ENCODE measurements around the gene NBPF3.

DNA sequence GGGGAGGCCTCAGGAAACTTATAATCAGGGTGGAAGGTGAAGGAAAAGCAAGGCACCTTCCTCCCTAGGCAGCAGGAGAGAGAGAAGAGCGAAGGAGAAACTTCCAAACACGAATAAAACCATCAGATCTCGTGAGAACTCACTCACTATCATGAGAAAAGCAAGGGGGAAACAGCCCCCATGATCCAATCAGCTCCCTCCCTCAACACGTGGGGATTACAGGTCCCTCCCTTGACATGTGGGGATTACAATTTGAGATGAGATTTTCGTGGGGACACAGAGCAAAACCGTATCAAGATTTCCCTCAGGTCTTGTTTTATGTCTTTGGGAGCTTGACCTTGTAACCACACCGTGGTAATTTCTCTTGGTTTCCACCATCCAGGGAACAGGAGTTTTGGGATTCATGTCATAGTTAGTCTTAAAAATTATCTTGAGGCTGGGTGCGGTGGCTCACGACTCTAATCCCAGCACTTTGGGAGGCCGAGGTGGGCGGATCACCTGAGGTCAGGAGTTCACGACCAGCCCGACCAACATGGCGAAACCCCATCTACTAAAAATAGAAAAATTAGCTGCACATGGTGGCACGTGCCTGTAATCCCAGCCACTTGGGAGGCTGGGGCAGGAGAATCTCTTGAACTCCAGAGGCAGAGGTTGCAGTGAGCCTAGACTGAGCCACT, 47.2 kb upstream of the NBPF3 start:
- no peak for TF ChIP-seq POLR2AphosphoS5 (IDR thresholded peaks at IDR 0.05; ENCODE audit: low read depth, low read length)
- no peak for TF ChIP-seq SIN3A (IDR thresholded peaks at IDR 0.05; ENCODE audit: borderline replicate concordance, insufficient read depth, low read length)
- TF ChIP-seq, protein P1, sequence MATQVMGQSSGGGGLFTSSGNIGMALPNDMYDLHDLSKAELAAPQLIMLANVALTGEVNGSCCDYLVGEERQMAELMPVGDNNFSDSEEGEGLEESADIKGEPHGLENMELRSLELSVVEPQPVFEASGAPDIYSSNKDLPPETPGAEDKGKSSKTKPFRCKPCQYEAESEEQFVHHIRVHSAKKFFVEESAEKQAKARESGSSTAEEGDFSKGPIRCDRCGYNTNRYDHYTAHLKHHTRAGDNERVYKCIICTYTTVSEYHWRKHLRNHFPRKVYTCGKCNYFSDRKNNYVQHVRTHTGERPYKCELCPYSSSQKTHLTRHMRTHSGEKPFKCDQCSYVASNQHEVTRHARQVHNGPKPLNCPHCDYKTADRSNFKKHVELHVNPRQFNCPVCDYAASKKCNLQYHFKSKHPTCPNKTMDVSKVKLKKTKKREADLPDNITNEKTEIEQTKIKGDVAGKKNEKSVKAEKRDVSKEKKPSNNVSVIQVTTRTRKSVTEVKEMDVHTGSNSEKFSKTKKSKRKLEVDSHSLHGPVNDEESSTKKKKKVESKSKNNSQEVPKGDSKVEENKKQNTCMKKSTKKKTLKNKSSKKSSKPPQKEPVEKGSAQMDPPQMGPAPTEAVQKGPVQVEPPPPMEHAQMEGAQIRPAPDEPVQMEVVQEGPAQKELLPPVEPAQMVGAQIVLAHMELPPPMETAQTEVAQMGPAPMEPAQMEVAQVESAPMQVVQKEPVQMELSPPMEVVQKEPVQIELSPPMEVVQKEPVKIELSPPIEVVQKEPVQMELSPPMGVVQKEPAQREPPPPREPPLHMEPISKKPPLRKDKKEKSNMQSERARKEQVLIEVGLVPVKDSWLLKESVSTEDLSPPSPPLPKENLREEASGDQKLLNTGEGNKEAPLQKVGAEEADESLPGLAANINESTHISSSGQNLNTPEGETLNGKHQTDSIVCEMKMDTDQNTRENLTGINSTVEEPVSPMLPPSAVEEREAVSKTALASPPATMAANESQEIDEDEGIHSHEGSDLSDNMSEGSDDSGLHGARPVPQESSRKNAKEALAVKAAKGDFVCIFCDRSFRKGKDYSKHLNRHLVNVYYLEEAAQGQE (IDR thresholded peaks at IDR 0.05; ENCODE audit: insufficient read depth in 1 of 2, low read depth in 2 of 2, low read length in 2 of 2): no peak
- no peak for TF ChIP-seq TAF1 (IDR thresholded peaks at IDR 0.05; ENCODE audit: borderline replicate concordance, insufficient read depth, low read length)

All from PFSK-1 (cell line).